Stimulated activated CD8-positive, alpha-beta memory T cell treated with anti-CD3 and anti-CD28 coated beads, Interleukin-2, amount 100 ng/mL, for 1 hour (primary cell): ENCODE results near the gene CDC34.

ENCODE experiments used
- DNase-seq, 2 donors: peaks; one replicate each; pipeline ENCODE4 v3.0.0-alpha.2; 2020; ENCODE audit warnings: low read depth in 2 of 2

Gene CDC34

GRCh38 chr19:542173-542866 is 10.8 kb downstream of the CDC34 start:
- DNase-seq = no peak

DNA sequence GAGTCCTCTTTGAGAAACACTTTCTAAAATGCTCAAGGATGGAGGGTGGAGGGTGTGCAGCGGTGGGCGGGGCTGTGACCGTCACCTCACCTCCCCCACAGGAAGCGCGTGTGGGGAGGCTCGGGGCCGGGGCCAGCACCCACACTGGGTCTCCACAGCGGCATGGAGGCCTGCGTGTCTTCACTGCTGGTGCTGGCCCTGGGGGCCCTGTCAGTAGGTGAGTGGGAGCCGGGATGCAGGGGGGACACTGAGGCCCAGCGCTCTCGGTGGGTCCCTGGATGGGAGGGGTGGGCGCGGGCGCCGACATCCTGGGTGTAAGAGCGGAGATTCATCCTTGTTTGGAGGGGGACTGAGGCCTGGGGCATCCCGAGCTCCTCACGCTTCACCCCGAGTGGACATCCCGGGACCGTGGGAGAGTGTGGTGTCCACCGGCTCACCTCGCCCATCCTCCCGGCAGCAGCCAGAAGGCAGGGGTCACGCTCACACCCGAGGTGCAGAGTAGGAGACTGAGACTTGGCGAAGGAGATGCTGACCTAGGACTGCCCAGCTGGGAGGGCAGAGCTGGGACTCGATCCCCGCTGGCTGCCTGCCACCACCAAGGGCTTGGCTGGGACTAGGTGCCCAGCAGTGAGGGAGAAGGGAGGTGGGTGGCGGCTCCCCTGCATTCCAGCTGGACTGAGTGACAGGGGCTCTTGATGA is 12.5 kb downstream of the CDC34 start, which contains the start of gene GZMM:
Gene GZMM, plus strand, starts transcription at position 144 of the 699 bp plus-strand sequence. Its CDS starts 19 bp downstream, at position 163.
- peak; percentile 60 to 66 for DNase-seq

DNA sequence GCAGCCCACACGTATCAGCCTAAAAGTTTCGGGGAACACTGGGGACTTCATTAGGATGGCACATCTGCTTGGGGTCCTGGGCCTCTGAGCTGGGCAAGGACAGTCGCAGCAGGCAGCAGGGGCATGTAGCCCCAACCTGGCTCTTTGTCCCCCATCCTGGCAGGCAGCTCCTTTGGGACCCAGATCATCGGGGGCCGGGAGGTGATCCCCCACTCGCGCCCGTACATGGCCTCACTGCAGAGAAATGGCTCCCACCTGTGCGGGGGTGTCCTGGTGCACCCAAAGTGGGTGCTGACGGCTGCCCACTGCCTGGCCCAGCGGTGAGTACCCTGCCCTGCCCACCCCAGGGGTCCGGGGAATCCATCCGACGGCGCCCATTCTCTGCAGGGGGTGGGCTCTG is 15.6 kb downstream of the CDC34 start:
- DNase-seq = no peak

GRCh38 chr19:547836-548720 is 16.5 kb downstream of the CDC34 start:
- DNase-seq = no peak

DNA sequence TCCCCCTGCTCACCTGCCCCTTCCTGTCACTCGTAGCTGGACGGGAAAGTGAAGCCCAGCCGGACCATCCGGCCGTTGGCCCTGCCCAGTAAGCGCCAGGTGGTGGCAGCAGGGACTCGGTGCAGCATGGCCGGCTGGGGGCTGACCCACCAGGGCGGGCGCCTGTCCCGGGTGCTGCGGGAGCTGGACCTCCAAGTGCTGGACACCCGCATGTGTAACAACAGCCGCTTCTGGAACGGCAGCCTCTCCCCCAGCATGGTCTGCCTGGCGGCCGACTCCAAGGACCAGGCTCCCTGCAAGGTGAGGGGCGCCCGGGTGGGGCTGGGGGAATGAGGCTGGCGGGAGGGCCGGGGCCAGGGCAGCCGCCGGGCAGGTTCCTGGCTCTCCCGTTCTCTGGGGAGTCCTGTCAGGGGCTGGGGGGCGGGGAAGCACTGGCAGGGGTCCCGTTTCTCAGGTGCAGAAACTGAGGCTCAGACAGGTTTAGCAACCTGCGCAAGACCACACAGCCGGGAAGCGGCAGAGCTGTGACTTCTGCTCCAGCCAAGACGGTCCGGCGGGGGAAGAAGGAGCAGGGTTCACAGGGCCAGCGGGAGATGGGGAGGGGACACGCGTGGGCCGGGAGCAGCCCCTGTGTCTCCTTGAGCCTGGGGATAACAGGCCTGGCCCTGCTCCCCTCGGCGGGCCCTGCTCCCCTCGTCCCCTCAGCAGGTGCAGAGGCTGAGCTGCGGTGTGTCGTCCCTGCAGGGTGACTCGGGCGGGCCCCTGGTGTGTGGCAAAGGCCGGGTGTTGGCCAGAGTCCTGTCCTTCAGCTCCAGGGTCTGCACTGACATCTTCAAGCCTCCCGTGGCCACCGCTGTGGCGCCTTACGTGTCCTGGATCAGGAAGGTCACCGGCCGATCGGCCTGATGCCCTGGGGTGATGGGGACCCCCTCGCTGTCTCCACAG is 17.6 kb downstream of the CDC34 start:
- DNase-seq = no peak

- DNase-seq = no peak
Observed at GRCh38 chr19:554817-555216, 23.3 kb downstream of the CDC34 start.

- no peak for DNase-seq
Observed at GRCh38 chr19:555474-555808, 23.9 kb downstream of the CDC34 start.

- DNase-seq = no peak
Observed at GRCh38 chr19:556611-557382, 25.2 kb downstream of the CDC34 start.

DNA sequence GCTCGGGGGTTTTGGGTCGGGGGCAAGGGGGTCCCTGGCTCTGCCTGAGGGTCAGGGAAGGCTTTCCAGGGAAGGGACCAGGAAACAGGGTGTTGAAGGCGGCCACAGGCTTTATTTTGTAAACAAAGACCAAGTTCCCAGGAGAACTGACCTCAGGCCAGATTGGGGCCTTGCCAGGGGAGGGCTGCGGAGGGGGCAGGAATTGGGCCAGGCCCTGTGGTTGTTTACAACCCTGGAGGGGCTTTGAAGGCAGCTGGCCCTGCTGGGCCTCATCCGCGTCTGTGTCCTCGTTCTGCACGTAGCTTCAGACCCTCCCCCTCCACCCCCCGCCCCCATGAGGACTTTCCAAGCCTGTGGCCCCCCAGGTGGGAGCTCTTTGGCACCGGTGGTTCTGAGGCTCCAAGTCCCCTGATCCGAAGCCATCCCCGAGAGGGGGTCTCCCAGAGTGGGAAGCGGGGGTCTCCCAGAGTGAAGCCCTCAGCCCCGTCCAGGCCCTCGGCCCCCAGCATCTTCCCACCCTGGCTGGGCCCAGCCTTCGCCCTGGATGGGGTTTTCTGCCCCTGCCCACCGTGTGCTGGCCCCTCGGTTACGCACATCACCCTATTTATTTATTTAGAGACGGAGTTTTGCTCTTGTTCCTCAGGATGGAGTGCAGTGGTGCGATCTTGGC is 27.3 kb downstream of the CDC34 start:
- DNase-seq = no peak

GRCh38 chr19:560121-560520 is 28.6 kb downstream of the CDC34 start:
- DNase-seq = no peak

DNA sequence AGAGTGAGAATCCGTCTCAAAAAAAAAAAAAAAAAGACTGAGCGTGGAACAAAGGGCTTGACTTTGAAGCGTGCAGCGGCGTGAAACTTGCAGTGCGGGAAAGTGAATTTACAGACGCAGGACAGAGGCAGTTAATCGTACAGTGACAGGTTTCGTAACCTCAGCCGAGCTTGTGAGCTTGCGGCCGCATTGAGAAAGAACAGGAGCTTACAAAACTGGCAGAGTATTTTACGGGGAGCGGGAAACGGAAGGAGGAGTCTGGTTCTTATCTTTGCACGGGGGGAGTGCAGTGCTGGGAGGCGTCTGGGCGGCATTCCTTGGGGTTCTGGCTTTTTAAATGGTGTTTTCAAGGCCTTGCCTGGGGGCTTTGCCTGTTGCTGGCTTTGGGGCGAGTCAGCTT is 34.8 kb downstream of the CDC34 start:
- DNase-seq = no peak

GRCh38 chr19:566844-567243 is 35.3 kb downstream of the CDC34 start:
- no peak for DNase-seq

- DNase-seq = no peak
Observed at GRCh38 chr19:567296-567900, 35.8 kb downstream of the CDC34 start.

- no peak for DNase-seq
Observed at GRCh38 chr19:570251-570686, 38.7 kb downstream of the CDC34 start.

DNA sequence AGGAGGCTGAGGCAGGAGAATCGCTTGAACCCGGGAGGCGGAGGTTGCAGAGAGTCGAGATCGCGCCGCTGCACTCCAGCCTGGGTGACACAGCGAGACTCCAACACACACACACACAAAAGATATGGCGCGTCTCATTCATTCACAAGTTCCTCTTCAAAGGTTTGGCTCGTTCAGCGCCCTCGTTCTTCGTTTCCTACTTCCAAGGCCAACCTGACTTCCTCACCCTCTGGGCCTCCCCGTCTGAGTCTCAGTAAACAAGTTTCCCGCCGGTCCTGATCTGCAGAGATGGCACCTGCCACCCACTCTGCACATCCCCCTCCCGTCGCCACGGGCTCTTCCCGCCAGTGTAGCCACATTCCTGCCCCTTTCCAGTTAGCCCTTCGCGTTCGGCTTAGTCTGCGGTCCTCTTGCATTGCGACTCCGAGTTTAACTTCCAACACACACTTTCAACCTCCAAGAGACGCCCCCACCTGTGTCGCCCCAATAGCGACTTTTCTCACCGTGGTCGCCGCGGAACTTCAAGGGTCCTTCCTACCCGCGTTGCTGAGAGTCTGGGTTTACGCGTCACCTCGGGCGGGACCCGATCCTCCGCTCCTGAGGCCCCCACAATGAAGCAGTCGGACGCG is 39.5 kb downstream of the CDC34 start:
- DNase-seq = no peak

- DNase-seq = no peak
Observed at GRCh38 chr19:571566-571974, 40.0 kb downstream of the CDC34 start.

DNA sequence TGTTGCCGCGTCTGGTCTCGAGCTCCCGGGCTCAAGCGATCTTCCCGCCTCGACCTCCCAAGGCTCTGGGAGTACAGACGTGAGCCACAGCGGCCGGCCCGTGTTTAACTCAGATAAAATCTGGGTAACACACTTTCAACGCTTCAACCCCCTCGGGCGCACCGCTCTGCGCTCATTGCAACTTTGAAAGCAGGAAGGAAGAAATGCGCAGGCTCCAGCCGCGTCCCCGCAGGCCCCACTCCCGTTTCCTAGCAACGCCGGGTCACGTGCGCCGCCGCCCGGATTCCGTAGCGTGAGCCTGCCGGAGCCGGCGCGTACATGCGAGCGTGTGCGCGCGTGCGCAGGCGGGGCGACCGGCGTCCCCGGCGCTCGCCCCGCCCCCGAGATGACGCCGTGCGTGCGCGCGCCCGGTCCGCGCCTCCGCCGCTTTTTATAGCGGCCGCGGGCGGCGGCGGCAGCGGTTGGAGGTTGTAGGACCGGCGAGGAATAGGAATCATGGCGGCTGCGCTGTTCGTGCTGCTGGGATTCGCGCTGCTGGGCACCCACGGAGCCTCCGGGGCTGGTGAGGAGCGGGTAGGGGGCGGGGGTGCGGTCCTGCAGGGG is 40.7 kb downstream of the CDC34 start, which contains the start of gene BSG:
Gene BSG, plus strand, starts transcription at position 457 of the 603 bp plus-strand sequence. Its CDS starts 39 bp downstream, at position 496.
- DNase-seq = peak; percentile 96 to 98

DNA sequence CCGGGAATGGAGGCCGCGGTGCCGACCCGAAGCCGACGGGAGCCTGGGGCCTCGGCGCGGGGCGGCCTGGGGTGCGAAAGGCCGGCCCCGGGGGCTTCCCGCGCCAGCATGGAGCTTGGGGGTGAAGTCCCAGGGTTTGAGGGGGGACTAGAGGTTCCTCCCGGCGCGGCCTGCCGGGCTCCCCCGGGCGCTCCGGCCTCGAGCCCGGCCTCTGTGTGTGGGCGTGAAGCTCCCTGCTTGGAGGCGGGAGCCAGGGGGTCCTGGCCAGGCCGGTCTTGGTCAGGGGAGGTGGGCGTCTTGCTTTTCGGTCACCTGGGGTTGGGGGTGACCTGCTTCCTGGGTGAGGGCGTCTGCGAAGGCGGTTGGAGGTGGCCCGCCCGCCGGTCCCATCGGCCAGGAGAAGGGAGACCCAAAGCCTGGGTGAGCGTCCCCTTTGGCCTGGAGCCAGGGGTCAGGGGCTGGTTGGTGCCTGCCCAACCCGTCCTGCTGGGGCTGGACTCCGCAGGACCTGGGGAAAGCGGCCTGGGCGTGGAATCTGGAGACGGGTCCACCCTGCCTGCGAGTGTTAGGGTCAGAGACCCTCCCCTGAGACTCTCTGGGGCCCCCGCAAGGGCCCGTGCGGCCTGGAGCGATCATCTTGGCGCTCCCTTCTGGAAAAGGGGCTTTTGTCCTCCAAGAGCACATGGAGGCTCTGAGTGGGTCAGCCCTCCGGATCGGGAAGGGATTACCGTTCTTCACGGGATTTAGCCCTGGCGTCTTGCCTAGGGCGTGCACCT is 41.4 kb downstream of the CDC34 start:
- no peak for DNase-seq
